Thyroid gland (tissue), 4 donors: ENCODE measurements around the gene TCEA2.

ENCODE experiments used
- CTCF ChIP-seq, 6 experiments: fragments of 200-600 bp in 3 of 6; fragments of 450-650 bp in 3 of 6; sonication (generic) in 3 of 6; IDR thresholded peaks; one replicate each; pipeline ENCODE4 v1.5.1; 2016 to 2019; ENCODE audit warnings: antibody characterized with exemption in 6 of 6, mild to moderate bottlenecking in 2 of 6, inconsistent platforms in 1 of 6, moderate library complexity in 1 of 6
- POLR2A ChIP-seq, 2 donors: fragments of 450-650 bp; IDR thresholded peaks; one replicate each; pipeline ENCODE4 v1.6.1; 2017; ENCODE audit warnings: antibody characterized with exemption in 2 of 2, mild to moderate bottlenecking in 2 of 2, moderate library complexity in 1 of 2

- no peak for TF ChIP-seq CTCF (IDR thresholded peaks at IDR 0.05)
- no peak for TF ChIP-seq POLR2A (IDR thresholded peaks at IDR 0.05)
Observed at GRCh38 chr20:64035933-64036345, 27.1 kb upstream of the TCEA2 start, which contains the start of gene C20orf204.
